Coronary artery (tissue), 2 donors: ENCODE results near the gene MAGI2.

ENCODE experiments used
- DNase-seq: peaks from one replicate; pipeline ENCODE4 v3.0.0-alpha.2; 2017; ENCODE audit warnings: low spot score
- H3K27ac ChIP-seq, 2 donors: fragments of 200-600 bp; sonication (generic); one replicate each; pipeline ENCODE4 v1.5.1; 2016 to 2019
- H3K4me3 ChIP-seq: fragments of 200-600 bp; sonication (generic); 2 replicates; pipeline ENCODE4 v1.5.1; 2016; ENCODE audit warnings: mild to moderate bottlenecking, moderate library complexity
- CTCF ChIP-seq: fragments of 200-600 bp; sonication (generic); IDR thresholded peaks from one replicate; pipeline ENCODE4 v1.5.1; 2019; ENCODE audit warnings: antibody characterized with exemption

Gene MAGI2

GRCh38 chr7:78063758-78064157, 1389.7 kb downstream of the MAGI2 start:
- no peak for TF ChIP-seq CTCF
- no peak overlapping the region for H3K27ac ChIP-seq
- no peak overlapping the region for H3K4me3 ChIP-seq
- DNase-seq, result no peak

GRCh38 chr7:78062214-78062613, 1391.3 kb downstream of the MAGI2 start:
- no peak for TF ChIP-seq CTCF
- DNase-seq, result no peak
- no peak overlapping the region for H3K27ac ChIP-seq
- H3K4me3 ChIP-seq, result no peak overlapping the region

- H3K27ac ChIP-seq, result no peak overlapping the region
- no peak for DNase-seq
- TF ChIP-seq CTCF, result no peak
- H3K4me3 ChIP-seq, result no peak overlapping the region
Measured at GRCh38 chr7:78057571-78057970, 1395.9 kb downstream of the MAGI2 start.

- H3K4me3 ChIP-seq, result no peak overlapping the region
- no peak for TF ChIP-seq CTCF
- no peak overlapping the region for H3K27ac ChIP-seq
- DNase-seq, result no peak
Measured at GRCh38 chr7:78055599-78055998, 1397.9 kb downstream of the MAGI2 start.

- H3K27ac ChIP-seq, result no peak overlapping the region
- no peak overlapping the region for H3K4me3 ChIP-seq
- no peak for TF ChIP-seq CTCF
- no peak for DNase-seq
Measured at GRCh38 chr7:78055001-78055573, 1398.4 kb downstream of the MAGI2 start.

GRCh38 chr7:78052112-78052511, 1401.4 kb downstream of the MAGI2 start:
- no peak for TF ChIP-seq CTCF
- Histone ChIP-seq H3K27ac (no peak overlapping the region), H3K4me3 (no peak overlapping the region)
- DNase-seq, result no peak

GRCh38 chr7:78047800-78048199, 1405.7 kb downstream of the MAGI2 start:
- DNase-seq, result no peak

More at GRCh38 chr7:78047800-78048199, 1405.7 kb downstream of the MAGI2 start:
- no peak overlapping the region for H3K4me3 ChIP-seq
- no peak overlapping the region for H3K27ac ChIP-seq
- no peak for TF ChIP-seq CTCF
